HG03442 (cell line): ENCODE measurements around the gene ORC5.

Experiments
- ATAC-seq: cut with Tn5 transposase; IDR thresholded peaks from one replicate; pipeline ENCODE4 v1.9.1; 2021; ENCODE audit warnings: mild to moderate bottlenecking, moderate library complexity; ENCODE audit not compliant: unreplicated experiment

Gene ORC5

GRCh38 chr7:104127204-104127603, 80.6 kb downstream of the ORC5 start:
- ATAC-seq, result no peak

GRCh38 chr7:104126411-104126841, 81.4 kb downstream of the ORC5 start:
- no peak for ATAC-seq

DNA sequence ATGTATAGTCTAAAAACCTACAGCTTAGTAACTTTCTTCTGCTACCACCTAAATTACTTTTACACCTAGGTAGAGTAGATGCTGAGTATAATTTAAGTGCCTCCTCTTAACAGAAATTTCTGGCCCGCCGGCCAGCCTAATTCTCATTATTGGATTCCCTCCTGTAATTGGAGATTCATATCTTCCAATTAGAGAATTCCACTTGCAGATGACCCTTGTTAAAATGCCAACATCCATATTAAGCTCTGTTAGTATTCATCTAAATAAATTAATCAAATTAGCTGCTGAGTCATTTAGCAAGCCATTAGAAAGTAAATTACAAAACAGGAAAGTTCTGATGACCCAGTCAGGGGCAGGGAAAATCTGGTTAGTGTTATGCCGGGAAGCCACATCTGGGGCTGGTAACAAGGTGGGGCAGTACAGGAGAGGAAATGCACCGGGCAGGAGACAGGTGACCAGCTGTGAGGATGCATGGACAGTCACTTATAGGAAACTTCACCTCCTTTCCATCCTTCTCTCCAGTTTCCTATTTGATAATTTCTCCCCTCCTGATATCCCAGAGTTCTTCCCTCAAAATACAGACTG, 82.8 kb downstream of the ORC5 start:
- ATAC-seq, result no peak

GRCh38 chr7:104124469-104124868, 83.3 kb downstream of the ORC5 start:
- no peak for ATAC-seq

GRCh38 chr7:104123786-104124185, 84.0 kb downstream of the ORC5 start:
- ATAC-seq, result no peak

GRCh38 chr7:104113788-104114187, 94.0 kb downstream of the ORC5 start:
- ATAC-seq, result no peak

DNA sequence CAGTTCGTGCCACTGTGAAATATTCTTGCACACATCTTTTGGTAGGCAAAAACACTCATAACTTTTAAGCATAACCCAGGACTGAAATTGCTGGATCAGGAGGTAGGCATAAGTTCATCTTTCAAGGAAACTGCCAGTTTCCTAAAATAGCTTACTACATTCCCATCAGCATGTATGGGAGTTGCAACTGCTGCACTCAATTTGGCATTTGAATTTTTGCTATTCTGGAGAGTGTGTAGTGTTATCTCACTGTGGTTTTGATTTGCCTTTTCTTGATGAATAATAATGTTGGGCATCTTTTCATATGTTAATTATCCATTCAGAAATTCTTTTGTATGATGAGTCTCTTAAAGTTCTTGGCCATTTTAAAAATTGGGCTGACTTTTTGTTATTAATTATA, 95.2 kb downstream of the ORC5 start:
- no peak for ATAC-seq

DNA sequence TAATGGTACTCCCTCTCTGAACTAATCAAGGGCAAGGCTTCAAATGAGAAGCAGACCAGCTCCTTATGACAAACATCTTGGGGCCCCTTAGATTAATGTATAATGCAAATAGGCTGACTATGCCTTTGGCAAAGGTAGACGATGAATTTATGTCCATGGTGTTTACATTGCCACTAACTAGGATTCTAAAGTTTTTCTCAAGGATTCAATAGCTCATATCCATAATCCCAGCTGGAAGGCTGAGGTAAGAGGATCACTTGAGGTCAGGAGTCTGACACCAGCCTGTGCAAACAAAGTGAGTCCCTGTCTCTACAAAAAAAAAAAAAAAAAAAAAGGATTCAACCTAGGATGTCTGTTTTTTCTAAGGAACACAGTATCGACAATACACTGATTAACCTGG, 96.5 kb downstream of the ORC5 start:
- no peak for ATAC-seq

DNA sequence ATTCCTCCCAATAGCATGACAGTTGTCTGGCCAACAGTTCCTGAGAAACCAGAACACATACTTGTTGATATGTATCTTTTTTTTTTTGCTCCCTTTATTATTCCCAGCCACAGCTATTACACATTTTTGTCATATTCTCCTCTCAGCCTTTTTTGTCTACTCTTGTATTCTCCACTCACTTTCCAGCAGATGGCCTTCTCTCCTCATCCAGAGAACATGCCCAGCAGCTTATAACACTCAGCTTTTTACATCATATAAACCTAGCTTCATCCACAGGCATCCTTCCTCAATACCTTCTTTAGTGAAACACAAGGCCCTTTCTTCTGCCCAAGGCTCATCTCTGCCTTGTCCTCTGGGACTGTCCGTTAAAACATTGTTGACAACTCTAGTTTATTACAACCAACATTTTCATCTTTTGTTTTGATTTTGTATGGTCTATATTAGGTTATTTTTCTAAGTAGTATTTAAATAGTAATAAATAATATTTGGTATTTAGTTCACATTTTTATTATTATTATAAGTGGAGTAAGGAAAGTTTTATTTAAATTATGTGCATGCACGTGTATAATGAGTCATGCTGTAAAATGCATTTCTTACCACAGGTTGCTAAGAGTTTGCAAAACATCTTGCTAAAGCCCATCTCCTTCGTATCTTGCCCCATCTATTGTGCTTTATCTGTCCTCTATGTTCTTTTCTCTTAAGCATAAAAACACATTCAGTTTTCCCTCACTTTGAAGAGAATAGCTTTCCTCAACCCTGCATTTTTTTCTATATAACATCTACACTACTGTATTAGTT, 101.5 kb downstream of the ORC5 start:
- no peak for ATAC-seq

GRCh38 chr7:104098890-104099289, 108.9 kb downstream of the ORC5 start:
- no peak for ATAC-seq

- no peak for ATAC-seq
These were observed 111.1 kb downstream of the ORC5 start for GRCh38 chr7:104096683-104097082.

GRCh38 chr7:104093127-104093526, 114.7 kb downstream of the ORC5 start:
- ATAC-seq, result no peak

DNA sequence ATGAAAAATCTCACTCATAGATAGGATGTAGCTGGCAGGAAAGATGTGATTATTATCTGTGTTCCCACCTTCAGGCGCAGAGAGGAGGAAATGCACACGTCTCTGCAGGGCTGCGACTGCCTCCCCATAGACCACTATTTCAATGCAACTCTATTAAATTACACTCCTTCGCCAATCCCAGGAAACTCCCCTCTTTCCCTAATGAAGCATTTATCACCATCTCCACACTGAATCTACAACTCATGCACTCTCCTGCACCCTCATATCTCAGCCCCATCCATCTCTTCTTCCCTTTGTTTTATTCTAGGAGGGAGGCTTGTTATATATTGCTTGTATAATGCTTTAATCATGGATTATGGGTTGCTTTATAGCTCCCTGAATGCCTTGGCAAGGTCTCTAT, 116.6 kb downstream of the ORC5 start:
- no peak for ATAC-seq

DNA sequence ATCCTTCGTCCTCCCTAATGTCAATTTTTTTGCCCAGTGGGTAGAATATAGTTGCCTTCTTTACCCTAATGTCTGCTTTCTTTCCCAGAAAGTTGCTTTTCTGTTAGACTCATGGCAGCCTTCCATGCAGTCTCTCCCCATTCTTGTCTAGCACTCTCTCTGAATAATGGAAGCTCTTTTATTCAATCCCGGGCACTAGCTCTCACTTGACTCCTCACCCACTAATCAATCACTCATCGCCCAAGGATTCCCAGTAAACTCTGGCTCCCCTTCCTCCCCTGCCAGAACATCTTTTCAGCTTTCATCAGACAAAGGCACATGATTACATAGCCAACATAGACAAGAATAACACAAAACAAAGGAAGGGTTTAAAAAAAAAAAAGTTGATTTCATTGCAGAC, 118.2 kb downstream of the ORC5 start:
- ATAC-seq, result no peak

DNA sequence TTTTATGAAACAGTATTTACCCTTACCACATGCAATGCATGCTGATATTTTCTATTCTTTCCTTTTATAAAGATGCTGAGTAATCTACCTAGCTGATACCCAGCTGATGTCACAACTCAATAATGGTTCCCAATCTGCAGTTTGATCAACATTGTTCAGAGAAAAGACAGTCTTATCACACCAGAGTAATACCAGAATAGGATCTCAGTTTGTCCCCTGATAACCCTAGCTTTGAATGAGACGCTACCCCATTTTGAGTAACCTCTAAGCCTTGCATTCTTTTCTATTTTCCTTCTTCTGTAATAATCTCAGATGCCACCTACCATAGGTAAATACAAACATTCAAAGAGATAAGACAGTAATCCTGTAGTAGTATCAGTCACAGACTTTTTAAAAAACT, 118.8 kb downstream of the ORC5 start:
- no peak for ATAC-seq
